22Rv1 (cell line): ENCODE data around the gene ACTRT2.

Experiments
- CTCF ChIP-seq: fragments of 450-650 bp; IDR thresholded peaks from 2 replicates; pipeline ENCODE4 v1.5.1; 2017; ENCODE audit warnings: mild to moderate bottlenecking
- ZFX ChIP-seq: fragments of 450-650 bp; IDR thresholded peaks from 2 replicates; pipeline ENCODE4 v1.6.1; 2017; ENCODE audit warnings: antibody characterized with exemption, borderline replicate concordance

DNA sequence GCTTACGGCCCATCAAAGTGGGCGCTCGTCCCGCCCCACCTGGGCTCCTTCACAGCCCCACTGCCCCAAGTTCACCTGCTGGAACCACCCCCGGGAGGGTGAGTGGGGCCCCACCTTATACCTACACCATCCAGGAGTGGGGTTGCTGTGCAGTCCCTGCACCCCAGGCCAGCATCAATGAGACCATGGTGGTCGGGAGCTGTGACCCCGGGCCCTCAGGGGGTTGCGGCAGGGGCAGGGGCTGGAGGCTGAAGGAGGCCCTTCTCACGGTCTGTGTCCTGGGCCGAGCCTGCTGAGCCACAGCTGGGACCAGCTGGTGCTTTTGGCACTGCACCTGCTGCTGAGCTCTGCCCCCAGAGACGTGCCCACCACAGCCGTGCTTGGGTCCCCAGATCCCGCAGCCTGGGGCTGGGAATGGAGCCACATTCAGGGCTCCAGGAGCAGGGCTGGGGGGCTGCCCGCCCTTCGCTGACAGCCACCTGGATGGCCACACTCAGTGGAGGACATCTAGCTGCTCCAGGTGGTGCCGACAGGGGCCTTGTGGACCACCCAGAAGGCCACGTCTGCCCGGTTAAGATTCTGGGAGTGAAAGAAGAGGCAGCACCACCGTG, 17.4 kb downstream of the ACTRT2 start:
- TF ChIP-seq CTCF: no peak
- no peak for TF ChIP-seq ZFX
